ENCODE measurements around the gene THG1L.

GRCh38 chr5:157749462-157749799, 18.2 kb downstream of the THG1L start:
- TF ChIP-seq CTCF (IDR thresholded peaks at IDR 0.05) (no peak), POLR2A (IDR thresholded peaks at IDR 0.05) (no peak)
